Hepatocyte (in vitro differentiated cells): ENCODE data around the gene MYLIP. TPM values are rescaled to one million over a fixed set of nuclear protein-coding genes. Genes with fewer than 3 reads are reported as not detected.

Experiments used
- DNase-seq: peaks from one replicate; pipeline ENCODE4 v3.0.0-alpha.2; 2016; ENCODE audit warnings: low spot score
- H2AFZ ChIP-seq: fragments of 200-600 bp; sonication (generic); 2 replicates; pipeline ENCODE4 v1.6.0; 2016; ENCODE audit warnings: antibody characterized with exemption, mild to moderate bottlenecking
- H3K27ac ChIP-seq: fragments of 200-600 bp; sonication (generic); 2 replicates; pipeline ENCODE4 v1.5.1; 2016; ENCODE audit warnings: mild to moderate bottlenecking
- H3K27me3 ChIP-seq: fragments of 200-600 bp; sonication (generic); 2 replicates; pipeline ENCODE4 v1.6.1; 2016
- H3K36me3 ChIP-seq: fragments of 200-600 bp; sonication (generic); replicated peaks from 2 replicates; pipeline ENCODE4 v1.5.1; 2016; ENCODE audit warnings: low read depth; ENCODE audit not compliant: insufficient read depth
- H3K4me1 ChIP-seq: fragments of 200-600 bp; sonication (generic); 2 replicates; pipeline ENCODE4 v1.5.1; 2016; ENCODE audit warnings: mild to moderate bottlenecking, moderate library complexity; ENCODE audit not compliant: insufficient read depth
- H3K4me2 ChIP-seq: fragments of 200-600 bp; sonication (generic); 2 replicates; pipeline ENCODE4 v1.6.0; 2016
- H3K4me3 ChIP-seq: fragments of 200-600 bp; sonication (generic); 2 replicates; pipeline ENCODE4 v1.5.1; 2016; ENCODE audit warnings: mild to moderate bottlenecking
- H3K79me2 ChIP-seq: fragments of 200-600 bp; sonication (generic); 2 replicates; pipeline ENCODE4 v1.6.0; 2017; ENCODE audit warnings: mild to moderate bottlenecking
- H3K9me2 ChIP-seq: fragments of 200-600 bp; sonication (generic); replicated peaks from 2 replicates; pipeline ENCODE4 v1.6.0; 2017; ENCODE audit warnings: mild to moderate bottlenecking; ENCODE audit not compliant: insufficient read depth
- H3K9me3 ChIP-seq: fragments of 200-600 bp; sonication (generic); 2 replicates; pipeline ENCODE4 v1.5.1; 2016; ENCODE audit warnings: low read depth, mild to moderate bottlenecking
- H4K20me1 ChIP-seq: fragments of 200-600 bp; sonication (generic); 2 replicates; pipeline ENCODE4 v1.6.0; 2016; ENCODE audit warnings: mild to moderate bottlenecking; ENCODE audit not compliant: insufficient read depth, poor library complexity, severe bottlenecking
- EZH2 ChIP-seq: fragments of 200-600 bp; sonication (generic); IDR thresholded peaks from 2 replicates; pipeline ENCODE4 v1.6.1; 2016; ENCODE audit warnings: antibody characterized with exemption, mild to moderate bottlenecking, borderline replicate concordance
- EZH2phosphoT487 ChIP-seq: fragments of 200-600 bp; sonication (generic); IDR thresholded peaks from one replicate; pipeline ENCODE4 v1.6.1; 2018; ENCODE audit warnings: antibody characterized with exemption, mild to moderate bottlenecking, low read depth, moderate library complexity; ENCODE audit not compliant: unreplicated experiment, severe bottlenecking
- WGBS: methylation state at CpG from one replicate; pipeline ENCODE4 v1.1.6; 2016; ENCODE audit warnings: low lambda C conversion rate; ENCODE audit errors: missing lambda C conversion rate; 5-methylcytosine and 5-hydroxymethylcytosine counted together
- polyA plus RNA-seq: library from polyadenylated mRNA; unstranded; fragments of >200 nt; fragmentation: Nextera tagmentation; extraction: Ambion mirVana; gene quantifications from 2 replicates; pipeline ENCODE4 v1.2.1, GENCODE V29; 2016
- total RNA-seq: library from RNA; depleted of rRNA; stranded (reverse); fragments of >200 nt; gene quantifications from 2 replicates; pipeline ENCODE4 v1.2.3, GENCODE V29; 2014
- TF ChIP-seq, protein P1 (sequence below): fragments of 200-600 bp; sonication (generic); IDR thresholded peaks from 2 replicates; pipeline ENCODE4 v1.5.1; 2016; ENCODE audit warnings: antibody characterized with exemption, mild to moderate bottlenecking; ENCODE audit not compliant: poor library complexity

Gene MYLIP
- total and polyA plus RNA-seq, 2 experiments from 2014 or later: 76.0 to 85.7 TPM

DNA sequence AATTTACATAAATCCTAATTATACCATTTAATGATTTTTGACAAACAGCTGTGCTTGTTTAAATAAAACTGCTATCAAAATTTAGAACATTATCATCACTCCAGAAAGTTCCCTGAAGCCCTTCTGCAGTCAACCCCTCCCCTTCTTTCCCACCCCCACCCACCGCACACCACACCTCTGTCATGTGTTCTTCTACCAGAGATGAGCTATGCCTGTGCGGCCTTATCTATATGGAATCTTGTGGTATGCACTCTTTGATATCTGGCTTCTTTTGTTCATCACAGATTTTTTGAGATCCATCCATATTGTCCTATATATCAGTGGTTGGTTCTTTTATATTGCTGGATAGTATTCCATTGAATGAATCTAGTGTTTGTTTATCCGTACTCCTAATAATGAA, 7.2 kb downstream of the MYLIP start:
- H4K20me1 ChIP-seq: peaks cover 99% of the 10 kb centered on the region
- no peak overlapping the region for H2AFZ ChIP-seq
- 63% methylated on average over 3 of the region's 3 CpGs for WGBS
- no peak for DNase-seq
- H3K27ac ChIP-seq: peak overlapping the region; percentile 45
- H3K36me3 ChIP-seq: no peaks in the 10 kb centered on the region
- H3K79me2 ChIP-seq: peaks cover 100% of the 10 kb centered on the region
- no peaks in the 10 kb centered on the region for H3K9me3 ChIP-seq
- H3K4me1 ChIP-seq: peaks cover 82% of the 10 kb centered on the region
- H3K4me3 ChIP-seq: no peak overlapping the region
- no peaks in the 10 kb centered on the region for H3K27me3 ChIP-seq
- no peaks in the 10 kb centered on the region for H3K9me2 ChIP-seq
- H3K4me2 ChIP-seq: peak overlapping the region; percentile 80
- TF ChIP-seq, protein P1, sequence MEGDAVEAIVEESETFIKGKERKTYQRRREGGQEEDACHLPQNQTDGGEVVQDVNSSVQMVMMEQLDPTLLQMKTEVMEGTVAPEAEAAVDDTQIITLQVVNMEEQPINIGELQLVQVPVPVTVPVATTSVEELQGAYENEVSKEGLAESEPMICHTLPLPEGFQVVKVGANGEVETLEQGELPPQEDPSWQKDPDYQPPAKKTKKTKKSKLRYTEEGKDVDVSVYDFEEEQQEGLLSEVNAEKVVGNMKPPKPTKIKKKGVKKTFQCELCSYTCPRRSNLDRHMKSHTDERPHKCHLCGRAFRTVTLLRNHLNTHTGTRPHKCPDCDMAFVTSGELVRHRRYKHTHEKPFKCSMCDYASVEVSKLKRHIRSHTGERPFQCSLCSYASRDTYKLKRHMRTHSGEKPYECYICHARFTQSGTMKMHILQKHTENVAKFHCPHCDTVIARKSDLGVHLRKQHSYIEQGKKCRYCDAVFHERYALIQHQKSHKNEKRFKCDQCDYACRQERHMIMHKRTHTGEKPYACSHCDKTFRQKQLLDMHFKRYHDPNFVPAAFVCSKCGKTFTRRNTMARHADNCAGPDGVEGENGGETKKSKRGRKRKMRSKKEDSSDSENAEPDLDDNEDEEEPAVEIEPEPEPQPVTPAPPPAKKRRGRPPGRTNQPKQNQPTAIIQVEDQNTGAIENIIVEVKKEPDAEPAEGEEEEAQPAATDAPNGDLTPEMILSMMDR: no peak
- no peak for TF ChIP-seq EZH2phosphoT487
- no peak for TF ChIP-seq EZH2

DNA sequence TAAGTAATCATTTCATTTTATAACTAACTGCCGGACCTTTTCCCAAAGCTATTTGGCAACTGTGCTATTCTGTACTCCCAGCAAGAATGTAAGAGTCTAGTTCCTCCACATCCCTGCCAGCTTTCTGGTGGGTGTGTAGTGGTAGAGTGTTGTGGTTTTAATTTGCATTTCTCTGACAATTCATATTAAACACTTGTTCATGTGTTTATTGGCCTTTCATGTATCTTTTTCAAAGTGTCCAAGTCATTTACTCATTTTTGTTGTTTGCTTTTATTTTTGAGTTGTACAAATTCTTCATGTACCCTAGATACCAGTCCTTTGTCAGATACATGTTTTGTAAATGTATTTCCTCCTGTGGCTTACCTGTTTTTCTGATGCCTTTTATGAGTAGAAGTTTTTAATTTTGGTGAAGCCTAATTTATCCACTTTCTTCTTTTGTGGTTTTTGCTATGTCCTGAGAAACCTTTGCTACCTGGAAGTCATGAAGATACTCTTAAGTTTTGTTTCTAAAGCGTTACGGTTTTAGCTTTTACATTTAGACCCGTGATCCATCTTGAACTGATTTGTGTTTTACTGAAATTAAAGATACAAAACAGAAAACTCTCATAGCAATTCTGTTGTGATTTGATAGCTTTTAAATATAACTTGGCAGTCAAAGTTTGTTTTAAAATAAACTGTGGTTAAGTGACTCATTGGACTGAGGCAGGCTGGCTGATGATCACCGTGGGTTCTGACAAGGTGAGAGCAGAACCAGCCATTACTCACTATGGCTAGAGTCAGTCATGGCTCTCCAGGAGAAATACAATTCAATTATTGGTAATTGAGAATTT, 8.0 kb downstream of the MYLIP start:
- Histone ChIP-seq H3K79me2 (peaks cover 100% of the 10 kb centered on the region), H3K4me1 (peaks cover 80% of the 10 kb centered on the region)
- WGBS: 44% methylated on average over 5 of the region's 5 CpGs

DNA sequence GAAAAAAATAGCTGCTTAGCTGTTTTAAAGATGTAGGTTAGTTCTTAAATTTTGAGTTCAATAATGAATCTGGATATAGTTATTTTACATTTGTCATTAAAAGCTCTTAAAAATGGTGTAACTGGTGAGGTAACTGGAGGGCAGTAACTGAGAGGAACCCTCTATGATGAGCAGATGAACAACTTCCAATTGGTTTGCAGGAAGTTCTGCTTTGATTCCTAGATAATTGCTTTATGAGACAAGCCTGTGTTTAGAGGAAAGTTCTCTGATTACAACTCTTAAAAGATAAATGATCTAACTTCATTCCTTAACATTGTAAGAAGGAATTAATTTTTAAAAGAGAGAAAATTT, 8.5 kb downstream of the MYLIP start:
- no peaks in the 10 kb centered on the region for H3K27me3 ChIP-seq
- H3K79me2 ChIP-seq: peaks cover 100% of the 10 kb centered on the region
- TF ChIP-seq EZH2phosphoT487: no peak
- TF ChIP-seq, protein P1: no peak
- TF ChIP-seq EZH2: no peak
- H3K36me3 ChIP-seq: no peaks in the 10 kb centered on the region
- no peaks in the 10 kb centered on the region for H3K9me2 ChIP-seq
- peaks cover 98% of the 10 kb centered on the region for H4K20me1 ChIP-seq
- peak overlapping the region; percentile 45 for H3K27ac ChIP-seq
- DNase-seq: no peak
- H3K9me3 ChIP-seq: no peaks in the 10 kb centered on the region
- peaks cover 74% of the 10 kb centered on the region for H3K4me1 ChIP-seq
- peak overlapping the region; percentile 80 for H3K4me2 ChIP-seq
- no peak overlapping the region for H2AFZ ChIP-seq
- no peak overlapping the region for H3K4me3 ChIP-seq

More for the DNA sequence above, 8.0 kb downstream of the MYLIP start:
- no peaks in the 10 kb centered on the region for H3K36me3 ChIP-seq
- no peak for DNase-seq
- H3K27me3 ChIP-seq: no peaks in the 10 kb centered on the region
- TF ChIP-seq, protein P1: no peak
- TF ChIP-seq EZH2phosphoT487 (no peak), EZH2 (no peak)
- peak overlapping the region; percentile 80 for H3K4me2 ChIP-seq
- no peak overlapping the region for H3K4me3 ChIP-seq
- H3K9me2 ChIP-seq: no peaks in the 10 kb centered on the region
- no peaks in the 10 kb centered on the region for H3K9me3 ChIP-seq
- peaks cover 98% of the 10 kb centered on the region for H4K20me1 ChIP-seq
- no peak overlapping the region for H2AFZ ChIP-seq
- peak overlapping the region; percentile 45 for H3K27ac ChIP-seq
